OCI-LY1 (cell line): ENCODE data around the gene CDADC1.

Source experiments
- H2AFZ ChIP-seq: fragments of 200-600 bp; sonication (generic), shearing (Covaris generic); 2 replicates; pipeline ENCODE4 v1.6.0; 2014; ENCODE audit warnings: antibody characterized with exemption, mild to moderate bottlenecking, low read length
- H3F3A ChIP-seq: fragments of 200-600 bp; sonication (generic), shearing (Covaris generic); 2 replicates; pipeline ENCODE4 v1.6.0; 2014; ENCODE audit warnings: mild to moderate bottlenecking, antibody characterized with exemption, low read length, moderate library complexity; ENCODE audit not compliant: insufficient read depth
- H3K27ac ChIP-seq: fragments of 200-600 bp; sonication (generic); 2 replicates; pipeline ENCODE4 v1.5.1; 2014; ENCODE audit warnings: low read length, mixed run types, mild to moderate bottlenecking, low read depth; ENCODE audit not compliant: poor library complexity, severe bottlenecking
- H3K27me3 ChIP-seq: fragments of 200-600 bp; sonication (generic); 2 replicates; pipeline ENCODE4 v1.6.0; 2014; ENCODE audit warnings: antibody characterized with exemption, mild to moderate bottlenecking, low read length, moderate library complexity; ENCODE audit not compliant: insufficient read depth
- H3K36me3 ChIP-seq: fragments of 200-600 bp; sonication (generic); 2 replicates; pipeline ENCODE4 v1.6.1; 2014; ENCODE audit warnings: mild to moderate bottlenecking, antibody characterized with exemption, low read length, moderate library complexity, mixed read lengths; ENCODE audit not compliant: insufficient read depth
- H3K4me1 ChIP-seq: fragments of 200-600 bp; sonication (generic); 2 replicates; pipeline ENCODE4 v1.5.1; 2014; ENCODE audit warnings: mild to moderate bottlenecking, low read length, moderate library complexity; ENCODE audit not compliant: insufficient read depth, severe bottlenecking
- H3K4me2 ChIP-seq: fragments of 200-600 bp; sonication (generic), shearing (Covaris generic); 2 replicates; pipeline ENCODE4 v1.6.1; 2014; ENCODE audit warnings: low read length
- H3K4me3 ChIP-seq: fragments of 200-600 bp; sonication (generic); 2 replicates; pipeline ENCODE4 v1.5.1; 2014; ENCODE audit warnings: low read length, low read depth, mild to moderate bottlenecking, mixed read lengths; ENCODE audit not compliant: poor library complexity, severe bottlenecking
- H3K79me2 ChIP-seq: fragments of 200-600 bp; shearing (Covaris generic); 2 replicates; pipeline ENCODE4 v1.6.1; 2016; ENCODE audit warnings: mixed run types, low read length, mixed read lengths; ENCODE audit not compliant: insufficient read depth
- H3K9ac ChIP-seq: fragments of 200-600 bp; sonication (generic), shearing (Covaris generic); 2 replicates; pipeline ENCODE4 v1.6.1; 2014; ENCODE audit warnings: mild to moderate bottlenecking, low read length, mixed read lengths
- H3K9me2 ChIP-seq: fragments of 200-600 bp; sonication (generic), shearing (Covaris generic); 2 replicates; pipeline ENCODE4 v1.6.1; 2014; ENCODE audit warnings: low read depth, mild to moderate bottlenecking, low read length, mixed read lengths
- H3K9me3 ChIP-seq: fragments of 200-600 bp; shearing (Covaris generic); 2 replicates; pipeline ENCODE4 v1.6.1; 2014; ENCODE audit warnings: low read length, mixed read lengths
- H4K20me1 ChIP-seq: fragments of 200-600 bp; sonication (generic), shearing (Covaris generic); 2 replicates; pipeline ENCODE4 v1.6.0; 2016; ENCODE audit warnings: mild to moderate bottlenecking, low read length; ENCODE audit not compliant: insufficient read depth
- EZH2 ChIP-seq: fragments of 200-600 bp; sonication (generic), shearing (Covaris generic); IDR thresholded peaks from 2 replicates; pipeline ENCODE4 v1.8.0; 2017; ENCODE audit warnings: borderline replicate concordance, mixed run types, mild to moderate bottlenecking, antibody characterized with exemption, low read length, moderate library complexity, mixed read lengths
- TF ChIP-seq, protein P1 (sequence below): fragments of 200-600 bp; sonication (generic), shearing (Covaris generic); IDR thresholded peaks from 2 replicates; pipeline ENCODE4 v1.5.1; 2017; ENCODE audit warnings: mild to moderate bottlenecking, antibody characterized with exemption, low read length, moderate library complexity, mixed read lengths

CDADC1 gene

DNA sequence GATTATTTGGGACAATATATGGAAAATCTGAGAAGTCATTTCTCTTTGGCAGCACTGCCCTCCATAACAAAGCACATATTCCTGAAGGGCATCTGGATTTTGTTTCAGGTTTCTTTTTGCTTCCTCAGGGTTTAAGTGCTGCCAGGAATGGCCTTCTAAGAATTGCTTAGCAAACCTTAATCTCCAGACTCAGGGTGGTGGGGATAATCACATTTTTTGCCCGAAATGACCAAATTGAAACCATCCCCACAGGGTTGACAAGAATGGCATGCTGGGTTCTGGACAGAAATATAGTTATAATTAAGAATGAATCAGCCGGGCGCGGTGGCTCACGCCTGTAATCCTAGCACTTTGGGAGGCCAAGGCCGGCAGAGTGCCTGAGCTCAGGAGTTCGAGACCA is 6.4 kb upstream of the CDADC1 start:
- no peak overlapping the region for H2AFZ ChIP-seq
- no peak overlapping the region for H3K9ac ChIP-seq
- no peaks in the 10 kb centered on the region; the same call in 1 of the 2 replicates for H3K27me3 ChIP-seq
- H4K20me1 ChIP-seq, result no peaks in the 10 kb centered on the region
- H3K36me3 ChIP-seq, result no peaks in the 10 kb centered on the region; the same call in 1 of the 2 replicates
- H3F3A ChIP-seq, result no peaks in the 10 kb centered on the region
- H3K9me3 ChIP-seq, result 0 out of 2 replicates have a peak, but pooled peaks cover 2% of the 10 kb centered on the region
- H3K4me2 ChIP-seq, result no peak overlapping the region
- no peaks in the 10 kb centered on the region for H3K79me2 ChIP-seq
- H3K9me2 ChIP-seq, result no peaks in the 10 kb centered on the region
- no peak overlapping the region for H3K27ac ChIP-seq
- no peak overlapping the region for H3K4me3 ChIP-seq
- H3K4me1 ChIP-seq, result no peaks in the 10 kb centered on the region
- no peak for TF ChIP-seq EZH2
- TF ChIP-seq, protein P1, sequence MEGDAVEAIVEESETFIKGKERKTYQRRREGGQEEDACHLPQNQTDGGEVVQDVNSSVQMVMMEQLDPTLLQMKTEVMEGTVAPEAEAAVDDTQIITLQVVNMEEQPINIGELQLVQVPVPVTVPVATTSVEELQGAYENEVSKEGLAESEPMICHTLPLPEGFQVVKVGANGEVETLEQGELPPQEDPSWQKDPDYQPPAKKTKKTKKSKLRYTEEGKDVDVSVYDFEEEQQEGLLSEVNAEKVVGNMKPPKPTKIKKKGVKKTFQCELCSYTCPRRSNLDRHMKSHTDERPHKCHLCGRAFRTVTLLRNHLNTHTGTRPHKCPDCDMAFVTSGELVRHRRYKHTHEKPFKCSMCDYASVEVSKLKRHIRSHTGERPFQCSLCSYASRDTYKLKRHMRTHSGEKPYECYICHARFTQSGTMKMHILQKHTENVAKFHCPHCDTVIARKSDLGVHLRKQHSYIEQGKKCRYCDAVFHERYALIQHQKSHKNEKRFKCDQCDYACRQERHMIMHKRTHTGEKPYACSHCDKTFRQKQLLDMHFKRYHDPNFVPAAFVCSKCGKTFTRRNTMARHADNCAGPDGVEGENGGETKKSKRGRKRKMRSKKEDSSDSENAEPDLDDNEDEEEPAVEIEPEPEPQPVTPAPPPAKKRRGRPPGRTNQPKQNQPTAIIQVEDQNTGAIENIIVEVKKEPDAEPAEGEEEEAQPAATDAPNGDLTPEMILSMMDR, result no peak

DNA sequence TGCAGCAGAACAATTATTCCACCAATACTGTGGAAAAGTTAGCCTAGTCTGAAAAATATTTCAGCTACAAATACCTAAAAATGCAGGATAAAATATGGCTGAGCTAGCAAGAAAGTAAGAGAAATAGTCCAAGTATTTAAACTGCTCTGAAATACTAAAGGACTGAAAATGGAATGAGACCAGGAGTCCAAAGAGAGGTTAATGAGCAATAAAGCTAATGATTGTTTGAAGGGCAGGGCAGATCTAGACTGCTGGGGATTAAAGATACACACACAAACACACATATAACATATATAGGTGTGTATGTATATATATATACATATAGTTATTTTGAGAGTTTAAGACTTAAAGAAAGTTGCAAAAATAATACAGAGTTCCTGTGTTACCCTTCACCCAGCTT is 2.6 kb upstream of the CDADC1 start:
- TF ChIP-seq, protein P1, result no peak
- no peak for TF ChIP-seq EZH2
- no peak overlapping the region for H3K9ac ChIP-seq
- no peaks in the 10 kb centered on the region for H3F3A ChIP-seq
- no peaks in the 10 kb centered on the region; the same call in 1 of the 2 replicates for H3K27me3 ChIP-seq
- H3K36me3 ChIP-seq, result no peaks in the 10 kb centered on the region; the same call in 1 of the 2 replicates
- H4K20me1 ChIP-seq, result no peaks in the 10 kb centered on the region
- H2AFZ ChIP-seq, result no peak overlapping the region
- H3K4me1 ChIP-seq, result peaks cover 18% of the 10 kb centered on the region
- H3K4me2 ChIP-seq, result no peak overlapping the region
- no peak overlapping the region for H3K4me3 ChIP-seq
- no peaks in the 10 kb centered on the region for H3K79me2 ChIP-seq
- H3K27ac ChIP-seq, result no peak overlapping the region
- no peaks in the 10 kb centered on the region for H3K9me2 ChIP-seq
- H3K9me3 ChIP-seq, result 0 out of 2 replicates have a peak, but pooled peaks cover 2% of the 10 kb centered on the region

DNA sequence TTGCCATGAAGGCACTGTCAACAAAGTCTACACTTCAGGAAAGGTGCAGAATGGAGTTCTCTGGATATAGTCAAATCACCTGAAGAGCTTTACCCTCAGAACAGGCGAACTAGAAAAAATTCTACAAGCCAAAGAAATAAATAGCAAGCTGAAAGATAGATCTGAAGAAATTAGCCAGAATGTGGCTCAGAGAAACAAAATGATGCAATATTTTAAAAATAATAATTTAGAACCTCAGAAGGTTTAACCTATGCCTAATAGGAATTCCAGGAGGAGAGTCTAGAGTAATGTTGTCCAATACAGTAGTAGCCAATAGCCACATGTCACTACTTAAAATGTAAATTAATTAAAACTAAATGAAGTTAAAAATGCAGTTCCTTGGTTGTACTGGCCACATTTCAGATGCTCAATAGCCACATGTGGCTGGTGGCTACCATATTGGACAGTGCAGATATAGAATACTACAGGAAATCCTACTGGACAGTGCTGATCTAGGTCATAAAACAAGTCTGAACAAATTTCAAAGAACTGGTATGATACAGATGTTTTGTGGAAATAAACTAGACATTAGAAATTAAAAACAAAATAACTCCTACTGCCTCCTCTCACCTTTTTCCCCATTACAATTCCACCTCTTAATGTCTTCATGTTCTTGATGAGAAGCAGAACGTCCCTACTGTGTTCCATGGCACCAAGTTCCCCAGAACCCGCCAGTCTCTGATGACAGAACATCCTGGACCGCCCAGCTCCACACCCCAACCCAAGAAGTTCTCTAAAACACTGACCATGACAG is 679 bp upstream of the CDADC1 start:
- H3K4me2 ChIP-seq, result peak overlapping the region; percentile 86
- TF ChIP-seq EZH2, result no peak
- TF ChIP-seq, protein P1, result no peak
- peak overlapping the region; percentile 81; the same call in 1 of the 2 replicates for H2AFZ ChIP-seq
- peak overlapping the region; percentile 84 for H3K4me3 ChIP-seq
- no peaks in the 10 kb centered on the region for H3K9me2 ChIP-seq
- H3K27me3 ChIP-seq, result no peaks in the 10 kb centered on the region; the same call in 1 of the 2 replicates
- no peaks in the 10 kb centered on the region for H3F3A ChIP-seq
- no peak overlapping the region for H3K27ac ChIP-seq
- peaks cover 18% of the 10 kb centered on the region for H3K4me1 ChIP-seq
- H3K9me3 ChIP-seq, result 0 out of 2 replicates have a peak, but pooled peaks cover 2% of the 10 kb centered on the region
- peaks cover 2% of the 10 kb centered on the region for H3K36me3 ChIP-seq
- H4K20me1 ChIP-seq, result no peaks in the 10 kb centered on the region
- H3K79me2 ChIP-seq, result no peaks in the 10 kb centered on the region
- H3K9ac ChIP-seq, result peak overlapping the region; percentile 81
